ENCODE measurements around the gene ABHD2. TPM values are rescaled to one million over a fixed set of nuclear protein-coding genes. Genes with fewer than 3 reads are reported as not detected.
"Not testable (repeated sequence)": the region's sequence is repeated elsewhere in the genome, so short reads cannot be mapped to it uniquely, and the experiment has no call there.

The ABHD2 gene
- total and polyA plus RNA-seq, 2 donors, result 16.0 to 41.0 TPM

DNA sequence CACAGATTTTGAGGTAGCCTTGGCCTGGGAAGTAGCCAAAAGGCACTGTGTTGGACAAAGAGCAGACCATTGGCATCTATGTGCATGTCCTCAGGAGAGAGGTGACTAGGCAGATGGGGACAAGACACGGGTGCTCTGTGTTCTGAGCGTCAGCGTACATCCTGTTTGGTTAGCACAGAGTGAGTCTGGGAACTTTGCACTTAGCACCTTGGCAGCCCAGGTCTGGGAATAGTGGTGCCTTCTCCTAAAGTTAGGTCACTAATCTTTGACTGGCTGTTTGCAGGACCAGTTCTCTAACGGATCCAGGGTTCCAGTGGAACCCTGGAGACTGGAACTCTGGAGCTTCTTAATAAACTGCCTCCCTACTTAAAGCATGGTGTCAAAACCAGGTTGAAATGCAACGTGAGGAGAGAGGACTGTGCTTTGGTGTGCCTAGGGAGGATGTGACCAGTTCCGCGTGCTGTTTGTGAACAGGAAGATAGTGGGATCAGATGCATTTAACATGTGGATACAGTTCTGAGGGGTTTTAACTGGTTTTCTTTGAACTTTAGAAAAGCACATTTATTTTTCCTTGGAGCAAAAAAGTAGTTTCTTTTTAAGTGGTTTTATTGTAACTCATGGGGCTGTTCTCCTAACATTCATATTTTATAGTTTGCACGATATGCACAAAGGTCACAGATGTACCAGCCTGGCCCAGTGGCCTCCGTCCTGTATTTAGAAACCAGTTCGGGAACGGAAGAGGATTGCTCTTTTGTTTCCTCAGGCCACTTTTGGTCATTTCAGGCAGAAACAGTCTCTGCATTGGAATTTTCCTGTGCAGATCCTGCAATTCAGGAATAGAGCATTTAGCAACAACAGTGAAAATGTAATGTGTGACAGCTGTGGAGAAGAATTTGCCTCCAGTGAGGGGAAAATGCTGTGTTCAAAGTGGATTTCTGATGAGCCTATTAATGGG, 48.8 kb downstream of the ABHD2 start:
- DNase-seq (ENCODE audit: extremely low spot score), result no peak

GRCh38 chr15:89137926-89138325, 49.7 kb downstream of the ABHD2 start:
- H3K4me1 ChIP-seq (ENCODE audit: insufficient read depth), result peaks cover 3% of the 10 kb centered on the region
- DNase-seq (ENCODE audit: extremely low spot score), result no peak
- 76% methylated on average over 3 of the region's 3 CpGs for WGBS
- no peaks in the 10 kb centered on the region for H3K36me3 ChIP-seq (ENCODE audit: insufficient read depth)
- no peak overlapping the region for H3K27ac ChIP-seq (ENCODE audit: low read depth)
- no peak overlapping the region for H3K4me3 ChIP-seq (ENCODE audit: low read depth, low read length)

More for the DNA sequence above, 48.8 kb downstream of the ABHD2 start:
- Histone ChIP-seq H3K36me3 (ENCODE audit: insufficient read depth) (no peaks in the 10 kb centered on the region), H3K4me3 (ENCODE audit: low read depth, low read length) (no peak overlapping the region), H3K27ac (ENCODE audit: low read depth) (peak overlapping the region; percentile 39), H3K4me1 (ENCODE audit: insufficient read depth) (peaks cover 2% of the 10 kb centered on the region)
- WGBS, result 54% methylated on average over 11 of the region's 11 CpGs

- Histone ChIP-seq H3K4me3 (ENCODE audit: low read depth, low read length) (no peak overlapping the region), H3K4me1 (ENCODE audit: insufficient read depth) (peaks cover 3% of the 10 kb centered on the region), H3K27ac (ENCODE audit: low read depth) (no peak overlapping the region), H3K36me3 (ENCODE audit: insufficient read depth) (no peaks in the 10 kb centered on the region)
- 86% methylated on average over 10 of the region's 10 CpGs for WGBS
- no peak for DNase-seq (ENCODE audit: extremely low spot score)
Observed at GRCh38 chr15:89138999-89139612, 50.9 kb downstream of the ABHD2 start.

DNA sequence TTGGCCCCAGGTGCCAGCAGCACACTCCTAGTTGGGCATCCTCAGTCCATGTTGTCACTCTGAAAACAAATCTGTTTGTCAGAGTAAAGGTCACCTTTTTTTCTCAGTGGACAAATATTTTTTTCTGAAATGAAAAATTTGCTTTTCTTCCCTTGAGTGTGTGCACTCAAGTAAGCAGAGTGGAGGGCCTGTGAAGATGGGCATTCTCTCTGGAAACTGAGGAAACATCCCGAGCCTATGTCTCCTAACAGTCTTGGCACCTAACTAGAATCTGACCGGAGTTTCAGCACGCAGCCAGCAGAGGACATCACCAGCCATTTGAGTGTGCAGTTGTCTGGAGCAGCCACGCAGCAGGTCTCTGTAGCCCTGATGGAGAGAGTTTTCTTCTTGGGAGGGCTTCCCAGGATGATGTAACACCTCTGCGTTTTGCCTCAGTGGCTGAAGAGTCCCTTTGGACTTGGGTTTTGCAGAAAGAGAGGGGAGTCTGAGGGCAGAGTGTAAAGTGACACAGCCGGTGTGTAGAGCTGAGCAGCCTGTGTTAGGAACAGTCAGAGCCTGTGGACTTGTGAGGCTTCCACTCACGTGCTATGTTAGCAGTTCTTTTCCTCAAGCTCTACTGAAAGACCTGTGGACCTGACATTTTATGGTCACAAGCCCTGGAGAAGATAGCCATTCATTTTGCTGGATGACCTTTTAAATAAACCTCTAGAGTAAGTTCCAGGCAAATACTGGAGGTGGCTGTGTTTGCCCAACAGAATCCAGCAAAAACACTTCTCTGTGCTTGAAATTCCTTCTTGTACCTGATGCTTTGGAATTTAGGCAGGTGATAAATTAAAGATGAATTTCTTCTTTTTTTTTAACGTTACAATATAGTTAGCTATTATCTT, 51.6 kb downstream of the ABHD2 start:
- WGBS, result 76% methylated on average over 8 of the region's 8 CpGs
- H3K27ac ChIP-seq (ENCODE audit: low read depth), result no peak overlapping the region

DNA sequence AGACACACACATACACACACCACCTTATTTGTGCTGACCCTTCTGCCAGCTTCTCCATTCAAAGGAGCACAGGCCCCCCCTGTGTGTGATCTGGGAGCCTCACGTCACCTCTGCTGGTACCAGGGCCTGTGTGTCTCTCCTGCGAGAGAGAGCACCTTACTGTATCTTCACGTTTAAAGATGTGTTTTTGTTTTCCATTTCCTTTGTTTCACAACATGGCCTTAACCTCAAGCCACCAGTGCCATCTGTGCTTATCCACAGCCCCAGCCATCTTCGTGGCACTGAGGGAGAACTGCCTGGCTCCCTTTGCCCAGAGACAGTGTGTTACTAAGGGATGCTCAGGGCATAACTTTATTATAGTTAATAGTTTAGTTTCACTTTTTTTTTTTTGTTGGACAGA, 52.3 kb downstream of the ABHD2 start:
- no peak for DNase-seq (ENCODE audit: extremely low spot score)
- Histone ChIP-seq H3K27ac (ENCODE audit: low read depth) (no peak overlapping the region), H3K4me1 (ENCODE audit: insufficient read depth) (peaks cover 1% of the 10 kb centered on the region), H3K4me3 (ENCODE audit: low read depth, low read length) (no peak overlapping the region), H3K36me3 (ENCODE audit: insufficient read depth) (no peaks in the 10 kb centered on the region)
- WGBS, result 83% methylated on average over 4 of the region's 4 CpGs

More for the DNA sequence above, 51.6 kb downstream of the ABHD2 start:
- H3K36me3 ChIP-seq (ENCODE audit: insufficient read depth), result no peaks in the 10 kb centered on the region
- DNase-seq (ENCODE audit: extremely low spot score), result no peak
- H3K4me3 ChIP-seq (ENCODE audit: low read depth, low read length), result no peak overlapping the region
- peaks cover 1% of the 10 kb centered on the region for H3K4me1 ChIP-seq (ENCODE audit: insufficient read depth)

GRCh38 chr15:89141159-89141558, 52.9 kb downstream of the ABHD2 start:
- H3K4me3 ChIP-seq (ENCODE audit: low read depth, low read length); H3K36me3 ChIP-seq (ENCODE audit: insufficient read depth); DNase-seq (ENCODE audit: extremely low spot score); H3K4me1 ChIP-seq (ENCODE audit: insufficient read depth); H3K27ac ChIP-seq (ENCODE audit: low read depth): not testable (repeated sequence)
- 95% methylated on average over 10 of the region's 10 CpGs for WGBS

GRCh38 chr15:89141885-89142284, 53.6 kb downstream of the ABHD2 start:
- 50% methylated on average over 2 of the region's 2 CpGs for WGBS
- H3K4me1 ChIP-seq (ENCODE audit: insufficient read depth), result peaks cover 1% of the 10 kb centered on the region
- H3K4me3 ChIP-seq (ENCODE audit: low read depth, low read length), result no peak overlapping the region
- DNase-seq (ENCODE audit: extremely low spot score), result no peak
- H3K27ac ChIP-seq (ENCODE audit: low read depth), result no peak overlapping the region
- H3K36me3 ChIP-seq (ENCODE audit: insufficient read depth), result no peaks in the 10 kb centered on the region

- 60% methylated on average over 5 of the region's 5 CpGs for WGBS
- Histone ChIP-seq H3K4me3 (ENCODE audit: low read depth, low read length) (no peak overlapping the region), H3K4me1 (ENCODE audit: insufficient read depth) (peaks cover 1% of the 10 kb centered on the region), H3K36me3 (ENCODE audit: insufficient read depth) (no peaks in the 10 kb centered on the region), H3K27ac (ENCODE audit: low read depth) (no peak overlapping the region)
- no peak for DNase-seq (ENCODE audit: extremely low spot score)
Observed at GRCh38 chr15:89142423-89142822, 54.2 kb downstream of the ABHD2 start.

GRCh38 chr15:89143503-89144162, 55.4 kb downstream of the ABHD2 start:
- 59% methylated on average over 6 of the region's 6 CpGs for WGBS
- Histone ChIP-seq H3K27ac (ENCODE audit: low read depth) (no peak overlapping the region), H3K4me1 (ENCODE audit: insufficient read depth) (peaks cover 1% of the 10 kb centered on the region), H3K36me3 (ENCODE audit: insufficient read depth) (no peaks in the 10 kb centered on the region), H3K4me3 (ENCODE audit: low read depth, low read length) (no peak overlapping the region)
- peak; percentile 74 for DNase-seq (ENCODE audit: extremely low spot score)

DNA sequence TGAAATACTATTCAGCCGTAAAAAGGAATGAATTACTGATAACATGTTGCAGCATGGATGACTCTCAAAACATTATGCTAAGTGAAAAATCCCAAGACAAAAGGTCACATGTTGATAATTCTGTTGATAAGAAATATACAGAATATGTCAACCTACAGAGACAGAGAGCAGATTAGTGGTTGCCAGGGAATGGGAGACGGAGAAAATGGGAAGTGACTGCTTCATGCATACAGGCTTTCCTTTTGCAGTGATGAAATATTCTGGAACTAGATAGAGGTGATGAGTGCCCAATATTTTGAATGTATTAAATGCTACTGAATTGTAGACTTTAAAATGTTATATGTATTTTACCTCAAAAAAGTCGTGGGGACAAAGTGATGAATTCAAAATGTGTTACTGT, 56.2 kb downstream of the ABHD2 start:
- Histone ChIP-seq H3K36me3 (ENCODE audit: insufficient read depth) (no peaks in the 10 kb centered on the region), H3K27ac (ENCODE audit: low read depth) (no peak overlapping the region), H3K4me3 (ENCODE audit: low read depth, low read length) (no peak overlapping the region), H3K4me1 (ENCODE audit: insufficient read depth) (peaks cover 1% of the 10 kb centered on the region)
- DNase-seq (ENCODE audit: extremely low spot score), result no peak
- 90% methylated on average over 3 of the region's 3 CpGs for WGBS

DNA sequence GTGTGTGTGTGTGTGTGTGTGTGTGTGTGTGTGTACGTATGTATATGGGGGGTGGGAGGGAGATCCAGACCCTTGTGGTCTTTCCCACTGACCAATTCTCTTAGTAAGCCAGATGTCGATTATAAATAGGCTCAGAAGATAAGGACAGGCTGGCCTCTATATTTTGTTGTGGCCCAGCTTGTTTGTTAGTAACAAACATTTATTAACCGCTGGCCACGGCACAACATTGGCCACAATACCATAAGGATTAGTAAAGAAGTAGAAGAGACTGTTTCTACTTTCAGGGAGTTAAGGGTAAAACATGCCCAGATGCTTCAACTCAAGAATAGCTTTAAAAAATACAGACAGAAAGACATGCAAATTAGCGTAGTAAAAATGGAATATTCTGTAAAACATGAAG, 58.1 kb downstream of the ABHD2 start:
- WGBS, result 59% methylated on average over 5 of the region's 5 CpGs
- no peak overlapping the region for H3K4me3 ChIP-seq (ENCODE audit: low read depth, low read length)
- peak overlapping the region; percentile 23 for H3K27ac ChIP-seq (ENCODE audit: low read depth)
- no peaks in the 10 kb centered on the region for H3K36me3 ChIP-seq (ENCODE audit: insufficient read depth)
- no peak for DNase-seq (ENCODE audit: extremely low spot score)
- H3K4me1 ChIP-seq (ENCODE audit: insufficient read depth), result peaks cover 1% of the 10 kb centered on the region

- no peak overlapping the region for H3K27ac ChIP-seq (ENCODE audit: low read depth)
- DNase-seq (ENCODE audit: extremely low spot score), result no peak
- H3K4me1 ChIP-seq (ENCODE audit: insufficient read depth), result no peaks in the 10 kb centered on the region
- no peaks in the 10 kb centered on the region for H3K36me3 ChIP-seq (ENCODE audit: insufficient read depth)
- H3K4me3 ChIP-seq (ENCODE audit: low read depth, low read length), result no peak overlapping the region
- WGBS, result 75% methylated on average over 2 of the region's 2 CpGs
Observed at GRCh38 chr15:89148126-89148525, 59.9 kb downstream of the ABHD2 start.

DNA sequence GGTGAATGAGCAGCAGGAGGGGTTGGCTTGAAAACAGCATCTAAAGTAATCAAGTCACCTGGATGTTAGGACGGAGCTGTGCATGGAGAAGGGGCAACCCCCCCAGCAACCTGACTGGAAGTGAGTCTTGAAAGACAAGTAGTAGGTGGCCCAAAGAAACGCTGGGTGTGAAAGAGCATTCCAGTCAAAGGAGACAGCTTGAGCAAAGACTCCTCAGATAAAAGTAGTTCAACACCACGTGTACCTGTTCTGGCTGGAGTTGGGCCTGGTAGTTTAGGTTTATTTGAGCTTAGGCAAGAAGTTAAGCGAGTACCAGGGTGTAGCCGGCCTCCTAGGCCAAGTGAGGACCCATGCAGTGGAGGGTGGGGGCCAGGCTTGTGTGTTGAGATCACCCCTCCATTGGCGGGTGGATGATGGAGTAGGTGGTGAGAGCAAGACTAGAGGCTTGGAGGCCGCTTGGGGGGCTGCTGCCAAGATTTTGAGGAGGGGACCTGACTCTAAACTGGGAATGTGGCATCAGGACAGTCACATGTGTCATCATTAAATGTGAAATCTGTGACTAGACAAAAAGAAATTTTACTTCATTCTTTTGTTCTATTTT, 61.3 kb downstream of the ABHD2 start:
- no peak for DNase-seq (ENCODE audit: extremely low spot score)
- Histone ChIP-seq H3K36me3 (ENCODE audit: insufficient read depth) (no peaks in the 10 kb centered on the region), H3K4me1 (ENCODE audit: insufficient read depth) (no peaks in the 10 kb centered on the region), H3K27ac (ENCODE audit: low read depth) (no peak overlapping the region), H3K4me3 (ENCODE audit: low read depth, low read length) (no peak overlapping the region)
- 78% methylated on average over 7 of the region's 7 CpGs for WGBS
